SK-N-SH (cell line): ENCODE measurements around the gene ARHGAP15.

Experiments
- POLR2AphosphoS5 ChIP-seq: IDR thresholded peaks from 2 replicates; pipeline ENCODE4 v1.6.1; 2012; ENCODE audit warnings: low read depth, low read length
- TF ChIP-seq, protein P1 (sequence below): fragments of 200-600 bp; sonication (generic); IDR thresholded peaks from 2 replicates; pipeline ENCODE4 v1.6.1; 2017; ENCODE audit warnings: antibody characterized with exemption, mild to moderate bottlenecking, moderate library complexity

DNA sequence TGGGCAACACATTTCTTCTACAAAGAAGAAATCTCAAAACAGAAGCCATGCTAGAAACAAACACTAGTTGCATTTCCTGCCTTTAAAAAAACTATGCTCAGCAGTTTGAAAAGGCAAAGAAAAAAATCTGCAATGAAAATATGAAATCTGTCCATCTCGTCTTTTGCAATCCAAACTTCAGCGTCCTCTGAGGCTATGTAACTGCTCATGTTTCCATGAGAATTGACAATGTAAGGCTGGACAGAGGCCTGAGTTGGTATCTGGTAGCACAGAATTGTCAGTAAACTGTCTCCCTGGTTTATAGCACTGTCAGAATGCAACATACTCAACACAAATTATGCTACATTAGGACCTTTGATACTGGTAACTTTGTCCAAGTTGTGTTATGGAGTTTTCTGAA, 429.9 kb downstream of the ARHGAP15 start:
- TF ChIP-seq, protein P1, sequence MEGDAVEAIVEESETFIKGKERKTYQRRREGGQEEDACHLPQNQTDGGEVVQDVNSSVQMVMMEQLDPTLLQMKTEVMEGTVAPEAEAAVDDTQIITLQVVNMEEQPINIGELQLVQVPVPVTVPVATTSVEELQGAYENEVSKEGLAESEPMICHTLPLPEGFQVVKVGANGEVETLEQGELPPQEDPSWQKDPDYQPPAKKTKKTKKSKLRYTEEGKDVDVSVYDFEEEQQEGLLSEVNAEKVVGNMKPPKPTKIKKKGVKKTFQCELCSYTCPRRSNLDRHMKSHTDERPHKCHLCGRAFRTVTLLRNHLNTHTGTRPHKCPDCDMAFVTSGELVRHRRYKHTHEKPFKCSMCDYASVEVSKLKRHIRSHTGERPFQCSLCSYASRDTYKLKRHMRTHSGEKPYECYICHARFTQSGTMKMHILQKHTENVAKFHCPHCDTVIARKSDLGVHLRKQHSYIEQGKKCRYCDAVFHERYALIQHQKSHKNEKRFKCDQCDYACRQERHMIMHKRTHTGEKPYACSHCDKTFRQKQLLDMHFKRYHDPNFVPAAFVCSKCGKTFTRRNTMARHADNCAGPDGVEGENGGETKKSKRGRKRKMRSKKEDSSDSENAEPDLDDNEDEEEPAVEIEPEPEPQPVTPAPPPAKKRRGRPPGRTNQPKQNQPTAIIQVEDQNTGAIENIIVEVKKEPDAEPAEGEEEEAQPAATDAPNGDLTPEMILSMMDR: no peak
- TF ChIP-seq POLR2AphosphoS5: no peak
